Measurements from ENCODE around the gene MEI4.

DNA sequence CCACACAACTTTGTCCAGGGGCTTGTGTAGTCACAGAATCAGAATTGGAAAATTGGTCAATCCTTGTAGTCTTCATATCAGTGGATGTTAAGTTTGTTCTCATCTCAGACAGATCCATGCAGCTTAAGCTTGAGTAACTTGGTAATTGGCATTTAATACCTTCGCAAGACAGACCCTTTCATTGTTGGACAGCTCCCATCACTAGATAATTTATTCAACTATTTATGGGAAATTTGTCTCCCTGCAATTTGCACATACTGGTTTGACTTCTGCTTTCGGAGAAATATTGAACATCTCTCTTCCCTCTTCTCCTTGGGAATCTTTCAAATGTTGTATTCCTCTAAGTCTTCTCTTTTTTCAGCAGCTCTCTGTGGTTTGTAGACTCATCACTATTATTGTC, 17.1 kb downstream of the MEI4 start:
- TF ChIP-seq POLR2A (IDR thresholded peaks at IDR 0.05; ENCODE audit: low read length), result no peak
- TF ChIP-seq GATA1 (IDR thresholded peaks at IDR 0.05; ENCODE audit: low read depth, low read length), result no peak

Data from erythroblast (primary cell).